CD4-positive, alpha-beta T cell treated with Interleukin-10 for 1 hour (primary cell): ENCODE data around the gene DLEC1.
"Not testable (repeated sequence)": the region's sequence is repeated elsewhere in the genome, so short reads cannot be mapped to it uniquely, and the experiment has no call there.

ENCODE experiments used
- DNase-seq: peaks from one replicate; pipeline ENCODE4 v3.0.0-alpha.2; 2020

DLEC1 gene

DNA sequence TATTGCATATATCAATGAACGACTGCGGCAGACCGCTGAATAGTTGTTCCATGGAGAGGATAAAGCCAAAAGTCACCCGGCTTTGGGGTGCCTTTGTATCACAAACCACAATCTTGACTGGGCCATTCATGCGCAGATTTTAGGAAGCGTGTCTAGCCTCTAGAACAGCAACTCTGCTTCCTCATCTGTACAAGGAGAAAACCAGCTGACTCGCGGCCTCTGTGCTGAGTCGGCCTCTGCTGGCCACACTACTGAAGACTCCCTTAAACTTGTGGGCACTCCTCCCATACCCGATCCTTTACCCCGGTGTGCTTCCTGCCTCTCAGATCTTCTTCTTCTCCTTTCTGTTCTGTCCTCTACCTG lies 872 bp downstream of the DLEC1 start:
- DNase-seq: peak; percentile 72

DNA sequence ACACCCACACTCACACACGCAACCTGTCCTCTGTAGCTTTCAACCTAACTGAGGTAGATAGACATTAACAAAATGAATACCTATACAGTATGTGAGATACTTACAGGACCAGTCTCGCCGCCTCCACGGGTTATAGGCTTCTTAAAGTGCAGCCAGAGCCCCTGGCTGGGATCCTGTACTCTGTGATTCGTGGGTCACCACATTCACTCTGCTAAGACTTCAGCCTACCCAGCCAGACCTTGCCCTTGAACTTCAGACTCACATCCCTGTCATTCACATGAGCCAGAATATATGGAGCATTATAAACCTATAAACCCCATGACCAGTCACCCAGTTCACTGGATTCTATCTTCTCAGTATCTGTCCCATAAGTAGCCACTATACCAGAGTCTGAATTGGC lies 1.4 kb downstream of the DLEC1 start:
- no peak for DNase-seq

DNA sequence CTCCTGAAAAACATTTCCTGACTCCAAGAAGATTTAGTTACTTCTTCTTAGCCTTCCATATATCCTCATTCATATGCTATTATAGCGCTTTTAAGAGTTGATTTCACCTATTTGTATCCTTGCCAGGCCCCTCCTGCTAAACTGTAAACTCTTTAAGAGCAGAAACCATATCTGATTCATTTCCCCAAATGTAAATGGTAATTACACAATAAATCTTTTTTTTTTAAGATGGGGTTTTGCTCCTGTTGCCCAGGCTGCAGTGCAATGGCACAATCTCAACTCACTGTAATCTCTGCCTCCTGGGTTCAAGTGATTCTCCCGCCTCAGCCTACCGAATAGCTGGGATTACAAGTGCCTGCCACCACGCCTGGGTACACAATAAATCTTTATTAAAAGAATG lies 4.5 kb downstream of the DLEC1 start:
- no peak for DNase-seq

DNA sequence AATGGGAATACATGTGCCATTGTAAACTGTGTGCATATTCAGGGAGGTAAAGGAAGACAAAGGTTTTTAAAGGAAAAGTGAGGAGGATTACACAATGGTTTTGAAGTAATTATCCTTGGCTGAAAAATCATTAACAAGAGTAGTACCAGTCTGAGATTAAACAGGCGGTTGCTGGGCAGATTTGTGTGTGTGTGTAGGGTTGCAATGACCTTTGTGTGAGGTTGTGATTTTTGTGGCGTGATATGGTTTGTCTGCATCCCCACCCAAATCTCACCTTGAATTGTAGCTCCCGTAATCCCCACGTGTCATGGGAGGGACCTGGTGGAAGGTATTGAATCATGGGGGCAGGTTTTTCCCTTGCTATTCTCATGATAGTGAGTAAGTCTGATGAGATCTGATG lies 7.0 kb downstream of the DLEC1 start:
- DNase-seq: no peak

DNA sequence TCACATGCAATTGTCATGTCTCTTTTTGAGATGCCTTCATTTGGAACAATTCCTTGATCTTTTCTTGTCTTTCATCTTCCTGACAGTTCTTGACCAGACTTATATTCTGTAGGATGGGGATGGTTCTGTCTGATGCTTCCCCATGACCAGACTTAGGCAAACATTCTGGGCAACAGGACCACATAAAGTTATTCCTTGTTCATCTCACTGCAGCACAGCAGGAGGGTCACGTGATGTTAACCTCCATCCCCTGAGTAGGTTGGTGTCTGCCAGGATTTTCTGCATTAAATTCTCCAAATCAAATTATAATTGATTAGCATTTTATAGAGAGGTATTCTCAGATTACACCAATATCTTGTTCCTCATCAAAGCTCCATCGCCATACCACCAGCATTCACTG lies 7.8 kb downstream of the DLEC1 start:
- no peak for DNase-seq

DNA sequence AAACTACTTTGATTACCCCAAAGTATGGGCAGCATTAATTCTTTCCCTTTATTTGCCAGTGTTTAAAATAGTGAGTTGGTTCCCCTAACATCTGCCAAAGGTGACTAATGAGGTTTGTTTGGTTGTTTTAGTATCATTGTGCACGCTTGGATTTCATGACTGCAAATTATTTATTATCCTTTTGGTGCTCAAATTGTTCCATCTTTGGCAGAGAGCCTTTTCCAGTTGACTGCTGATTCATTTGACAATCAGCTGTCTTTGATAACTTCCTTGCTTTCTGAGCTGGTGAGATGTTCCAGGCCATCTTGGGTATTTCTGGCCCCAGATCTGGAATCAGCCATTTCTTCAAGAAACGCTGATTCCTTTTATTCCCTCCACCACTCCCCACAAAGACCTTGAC lies 8.9 kb downstream of the DLEC1 start:
- no peak for DNase-seq

DNA sequence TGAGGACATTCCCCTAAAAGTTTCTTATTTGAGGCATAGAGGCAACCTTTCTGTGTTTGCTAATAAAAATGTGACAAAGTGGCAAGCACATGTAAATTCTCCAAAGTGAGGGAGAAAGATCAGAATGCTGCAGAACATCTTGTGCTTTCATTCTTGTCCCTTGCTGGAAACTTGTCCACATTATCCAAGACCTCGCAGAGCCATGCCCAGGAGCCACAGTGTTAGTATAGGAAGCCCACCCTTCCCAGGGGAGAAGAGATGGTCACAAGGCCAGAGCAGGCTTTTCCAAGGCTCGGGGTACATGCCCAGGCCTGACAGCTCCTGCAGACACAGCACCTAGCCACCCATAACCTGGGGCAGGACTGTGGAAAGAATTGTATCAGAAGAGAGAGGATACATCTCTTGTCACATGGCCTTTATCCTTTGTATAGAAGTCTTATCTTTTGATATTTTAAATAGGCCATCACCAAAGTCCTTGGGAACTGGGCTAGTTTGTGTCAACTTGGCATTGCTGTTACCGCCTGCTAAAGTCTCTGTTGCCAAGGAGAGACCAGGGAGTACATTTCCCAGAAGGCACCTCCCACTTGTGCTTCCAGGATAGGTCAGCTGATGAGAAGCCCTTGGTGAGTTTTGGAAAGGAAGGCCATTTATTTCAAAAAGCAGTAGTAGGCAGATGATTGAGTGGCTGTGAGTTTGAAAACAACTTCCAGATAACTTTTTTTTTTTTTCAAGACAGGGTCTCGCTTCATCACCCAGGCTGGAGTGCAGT lies 10.5 kb downstream of the DLEC1 start:
- DNase-seq: no peak

DNA sequence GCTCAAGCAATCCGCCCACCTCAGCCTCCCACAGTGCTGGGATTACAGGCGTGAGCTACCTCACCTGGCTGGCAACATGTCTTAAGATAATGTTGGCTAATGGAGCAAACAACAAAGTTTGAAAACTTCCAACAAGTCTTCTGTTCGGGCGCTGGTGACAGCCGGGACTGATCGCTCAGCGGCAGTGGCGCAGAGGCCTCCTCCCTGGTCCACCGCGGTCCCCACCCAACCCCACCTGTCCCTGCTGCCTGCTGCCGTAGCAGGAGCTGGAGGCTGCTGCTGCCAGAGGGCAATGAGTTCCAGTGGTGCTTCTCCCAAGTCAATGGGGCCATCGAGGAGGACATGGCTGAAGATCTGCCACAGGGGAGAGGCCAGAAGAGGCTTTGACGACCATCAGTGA lies 12.1 kb downstream of the DLEC1 start:
- DNase-seq: no peak

DNA sequence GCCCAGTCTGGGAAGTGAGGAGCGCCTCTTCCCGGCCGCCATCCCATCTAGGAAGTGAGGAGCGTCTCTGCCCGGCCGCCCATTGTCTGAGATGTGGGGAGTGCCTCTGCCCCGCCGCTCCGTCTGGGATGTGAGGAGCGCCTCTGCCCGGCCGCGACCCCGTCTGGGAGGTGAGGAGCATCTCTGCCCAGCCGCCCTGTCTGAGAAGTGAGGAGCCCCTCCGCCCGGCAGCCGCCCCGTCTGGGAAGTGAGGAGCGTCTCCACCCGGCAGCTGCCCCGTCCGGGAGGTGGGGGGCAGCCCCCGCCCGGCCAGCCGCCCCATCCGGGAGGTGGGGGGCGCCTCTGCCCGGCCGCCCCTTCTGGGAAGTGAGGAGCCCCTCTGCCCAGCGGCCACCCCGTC lies 14.3 kb downstream of the DLEC1 start:
- not testable (repeated sequence) for DNase-seq

DNA sequence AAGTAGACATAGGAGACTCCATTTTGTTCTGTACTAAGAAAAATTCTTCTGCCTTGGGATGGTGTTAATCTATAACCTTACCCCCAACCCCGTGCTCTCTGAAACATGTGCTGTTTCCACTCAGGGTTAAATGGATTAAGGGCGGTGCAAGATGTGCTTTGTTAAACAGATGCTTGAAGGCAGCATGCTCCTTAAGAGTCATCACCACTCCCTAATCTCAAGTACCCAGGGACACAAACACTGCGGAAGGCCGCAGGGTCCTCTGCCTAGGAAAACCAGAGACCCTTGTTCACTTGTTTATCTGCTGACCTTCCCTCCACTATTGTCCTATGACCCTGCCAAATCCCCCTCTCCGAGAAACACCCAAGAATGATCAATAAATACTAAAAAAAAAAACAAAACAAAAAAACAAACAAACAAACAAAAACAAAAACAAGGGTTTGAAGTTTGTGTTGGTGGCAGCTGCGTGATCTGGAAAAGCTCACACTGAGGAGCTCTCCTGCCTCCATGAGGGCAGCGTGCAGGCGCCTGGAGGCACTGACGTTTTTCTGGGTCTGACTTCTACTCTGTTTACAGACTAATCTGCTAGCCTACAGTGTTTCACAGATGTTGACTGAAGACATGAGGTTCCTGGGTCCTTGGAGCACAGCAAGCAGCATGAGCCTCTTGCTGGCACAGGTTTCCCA lies 14.9 kb downstream of the DLEC1 start:
- not testable (repeated sequence) for DNase-seq

DNA sequence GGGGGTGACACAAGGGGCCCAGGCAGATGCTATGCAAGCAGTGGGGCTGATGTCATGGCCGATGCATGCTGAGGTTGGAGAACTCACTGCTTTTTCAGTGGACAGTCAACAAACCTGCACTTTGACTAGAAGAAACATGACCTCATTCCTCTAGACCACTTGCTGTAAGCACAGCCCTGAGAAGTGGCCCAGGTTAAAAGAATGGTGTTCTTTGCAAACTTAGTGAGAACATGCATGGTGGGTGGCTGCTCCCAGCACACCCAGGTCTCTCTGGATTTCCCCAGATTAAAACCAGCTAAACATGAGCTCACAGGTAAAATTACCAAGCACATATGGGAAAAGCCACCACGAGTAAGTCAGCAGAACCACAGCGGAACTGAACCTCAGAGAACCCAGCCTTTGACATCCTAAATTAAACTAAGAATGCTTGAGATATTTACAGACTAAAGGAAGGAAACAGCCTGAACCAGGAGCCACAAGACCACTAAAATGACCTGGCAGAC lies 15.5 kb downstream of the DLEC1 start:
- no peak for DNase-seq

DNA sequence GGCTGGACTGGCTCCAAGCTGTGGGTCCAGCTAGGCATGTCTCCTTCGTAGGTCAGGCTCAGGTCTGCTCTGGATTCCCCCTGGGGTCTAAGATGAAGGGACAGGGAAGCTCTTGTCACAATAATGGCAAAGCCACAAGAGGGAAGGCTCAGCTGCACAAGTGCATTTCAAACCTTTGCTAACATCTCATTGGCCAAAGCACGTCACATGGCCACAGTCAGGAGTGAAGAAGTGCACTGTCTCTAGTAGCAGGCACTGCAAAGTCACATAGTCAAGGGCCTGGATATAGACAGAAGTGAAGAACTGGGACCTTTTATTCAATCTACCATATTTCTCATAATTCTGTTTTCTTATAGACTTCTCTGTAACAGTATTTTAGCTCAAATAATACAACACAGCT lies 20.1 kb downstream of the DLEC1 start:
- DNase-seq: no peak

DNA sequence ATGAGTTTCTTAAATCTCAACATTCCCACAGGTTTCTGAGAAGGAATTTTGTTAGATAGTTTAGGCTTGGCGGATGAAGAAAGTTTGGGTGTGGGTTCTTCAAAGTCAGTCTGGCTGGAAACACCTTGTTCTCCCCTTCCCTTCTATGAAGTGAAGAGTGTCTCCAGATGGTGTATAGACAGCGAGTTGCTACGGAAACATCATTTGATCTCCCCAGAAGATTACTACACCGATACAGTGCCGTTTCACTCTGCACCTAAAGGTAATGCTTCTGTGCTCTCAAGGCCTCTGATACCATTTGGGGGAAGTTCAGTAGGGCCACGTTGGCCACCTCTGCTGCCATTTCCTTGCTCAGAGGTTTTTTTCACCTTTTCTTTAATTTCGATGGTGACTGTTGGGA lies 20.6 kb downstream of the DLEC1 start:
- DNase-seq: no peak

DNA sequence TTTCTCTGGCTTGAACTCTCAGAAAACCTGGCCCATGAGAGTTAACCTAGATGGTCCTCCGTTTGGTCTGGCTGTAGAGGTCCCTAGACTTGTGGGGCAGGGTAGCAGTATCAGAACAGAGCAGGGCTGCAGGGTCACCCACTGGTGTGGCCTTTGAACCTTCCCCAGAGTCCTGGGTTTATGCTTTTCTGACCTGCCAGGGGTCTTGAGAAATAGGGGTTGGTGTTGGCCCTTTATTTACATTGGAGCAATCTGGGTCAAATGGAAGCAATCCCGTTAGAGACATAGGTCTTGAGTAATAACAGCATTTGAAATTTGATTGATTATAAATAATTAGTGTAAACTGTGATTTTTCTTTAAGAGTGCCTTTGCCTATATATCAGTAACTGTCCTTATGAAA lies 23.8 kb downstream of the DLEC1 start:
- DNase-seq: no peak

DNA sequence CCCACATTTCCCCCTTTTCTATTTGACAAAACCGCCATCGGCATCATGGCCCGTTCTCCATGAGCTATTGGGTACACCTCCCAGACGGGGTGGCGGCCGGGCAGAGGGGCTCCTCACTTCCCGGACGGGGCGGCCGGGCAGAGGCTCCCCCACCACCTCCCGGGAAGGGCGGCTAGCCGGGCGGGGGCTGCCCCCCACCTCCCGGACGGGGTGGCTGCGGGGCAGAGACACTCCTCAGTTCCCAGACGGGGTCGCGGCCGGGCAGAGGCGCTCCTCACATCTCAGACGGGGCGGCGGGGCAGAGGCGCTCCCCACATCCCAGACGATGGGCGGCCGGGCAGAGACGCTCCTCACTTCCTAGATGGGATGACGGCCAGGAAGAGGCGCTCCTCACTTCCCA lies 25.4 kb downstream of the DLEC1 start:
- not testable (repeated sequence) for DNase-seq

DNA sequence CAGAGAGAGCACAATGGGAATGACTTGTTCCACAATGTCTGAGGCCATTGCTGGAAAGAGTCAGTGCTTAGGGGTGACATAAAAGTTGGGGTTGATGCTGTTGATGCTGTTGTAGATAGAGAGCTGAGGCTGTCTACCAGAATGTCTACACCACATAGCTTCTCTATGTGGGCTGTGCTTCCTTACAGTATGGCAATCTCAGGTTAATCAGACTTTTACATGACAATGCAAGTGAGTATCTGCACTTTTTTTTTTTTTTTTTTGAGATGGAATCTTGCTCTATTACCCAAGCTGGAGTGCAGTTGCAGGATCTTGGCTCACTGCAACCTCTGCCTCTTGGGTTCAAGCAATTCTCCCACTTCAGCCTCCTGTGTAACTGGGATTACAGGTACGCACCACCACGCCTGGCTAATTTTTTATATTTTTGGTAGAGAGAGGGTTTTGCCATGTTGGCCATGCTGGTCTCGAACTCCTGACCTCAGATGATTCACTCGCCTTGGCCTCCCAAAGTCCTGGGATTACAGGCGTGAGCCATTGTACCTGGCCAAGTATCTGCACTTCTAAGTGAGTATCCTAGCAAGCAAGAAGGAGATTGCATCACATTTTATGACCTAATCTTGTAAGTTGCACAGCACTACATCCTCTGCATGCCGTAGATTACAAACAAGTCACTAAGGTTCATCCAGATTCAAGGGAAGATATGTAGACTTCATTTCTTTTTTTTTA lies 28.7 kb downstream of the DLEC1 start:
- DNase-seq: no peak

DNA sequence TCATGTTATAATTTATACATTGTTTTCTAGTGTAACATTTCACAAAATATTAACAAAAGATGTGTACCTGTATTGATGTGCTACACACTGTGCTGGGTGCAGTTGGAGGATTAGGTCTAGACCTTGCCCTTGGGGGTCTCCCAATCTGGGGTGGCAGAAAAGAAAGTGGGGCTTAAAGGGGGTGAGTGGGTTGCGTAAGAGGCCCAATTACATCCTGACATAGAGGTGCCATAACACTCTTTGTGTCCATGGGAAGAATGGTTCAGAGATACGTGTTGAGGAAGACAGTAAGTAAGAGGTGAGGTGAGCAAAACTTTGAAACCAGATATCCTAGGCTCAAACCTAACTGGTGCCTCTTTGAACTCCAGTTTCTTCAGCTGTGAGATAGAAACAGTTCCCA lies 31.0 kb downstream of the DLEC1 start:
- no peak for DNase-seq

DNA sequence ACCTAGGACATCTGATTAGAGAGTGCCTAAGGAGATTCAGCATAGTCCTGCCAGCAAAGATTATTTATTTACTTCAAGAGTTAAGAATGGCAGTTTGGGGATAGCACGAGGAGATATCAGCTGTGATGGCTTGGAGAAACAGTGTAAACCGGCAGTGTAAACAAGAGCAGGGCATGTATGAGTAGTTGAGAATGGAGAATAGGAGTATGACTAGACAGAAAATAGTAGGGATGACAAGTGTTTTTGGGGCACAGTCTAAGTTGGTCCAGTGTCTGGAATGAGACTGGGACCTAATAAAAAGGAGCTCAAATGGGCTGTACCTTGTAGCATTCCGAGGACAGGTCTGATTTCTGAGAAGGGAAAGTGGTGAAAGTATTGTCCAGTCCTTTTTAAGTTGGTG lies 38.1 kb downstream of the DLEC1 start:
- DNase-seq: not testable (repeated sequence)

DNA sequence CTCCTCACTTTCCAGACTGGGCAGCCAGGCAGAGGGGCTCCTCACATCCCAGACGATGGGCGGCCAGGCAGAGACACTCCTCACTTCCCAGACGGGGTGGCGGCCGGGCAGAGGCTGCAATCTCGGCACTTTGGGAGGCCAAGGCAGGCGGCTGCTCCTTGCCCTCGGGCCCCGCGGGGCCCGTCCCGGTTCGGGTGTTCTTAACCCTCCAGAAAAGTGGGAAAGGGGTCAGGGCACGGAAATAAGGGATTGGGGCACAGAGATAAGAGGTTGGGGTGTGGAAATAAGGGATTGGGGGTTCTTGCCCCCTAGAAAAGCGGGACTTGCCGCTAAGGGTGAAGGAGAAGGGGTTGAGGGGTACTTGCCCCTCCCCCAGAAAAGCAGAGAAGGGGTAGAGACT lies 43.3 kb downstream of the DLEC1 start:
- DNase-seq: not testable (repeated sequence)

DNA sequence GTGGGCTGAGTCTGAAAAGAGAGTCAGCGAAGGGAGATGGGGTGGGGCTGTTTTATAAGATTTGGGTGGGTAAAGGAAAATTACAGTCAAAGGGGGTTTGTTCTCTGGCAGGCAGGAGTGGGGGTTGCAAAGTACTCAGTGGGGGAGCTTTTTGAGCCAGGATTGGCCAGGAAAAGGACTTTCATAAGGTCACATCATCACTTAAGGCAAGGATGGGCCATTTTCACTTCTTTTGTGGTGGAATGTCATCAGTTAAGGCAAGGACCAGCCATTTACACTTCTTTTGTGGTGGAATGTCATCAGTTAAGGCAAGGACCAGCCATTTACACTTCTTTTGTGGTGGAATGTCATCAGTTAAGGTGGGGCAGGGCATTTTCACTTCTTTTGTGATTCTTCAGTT lies 44.2 kb downstream of the DLEC1 start:
- not testable (repeated sequence) for DNase-seq

DNA sequence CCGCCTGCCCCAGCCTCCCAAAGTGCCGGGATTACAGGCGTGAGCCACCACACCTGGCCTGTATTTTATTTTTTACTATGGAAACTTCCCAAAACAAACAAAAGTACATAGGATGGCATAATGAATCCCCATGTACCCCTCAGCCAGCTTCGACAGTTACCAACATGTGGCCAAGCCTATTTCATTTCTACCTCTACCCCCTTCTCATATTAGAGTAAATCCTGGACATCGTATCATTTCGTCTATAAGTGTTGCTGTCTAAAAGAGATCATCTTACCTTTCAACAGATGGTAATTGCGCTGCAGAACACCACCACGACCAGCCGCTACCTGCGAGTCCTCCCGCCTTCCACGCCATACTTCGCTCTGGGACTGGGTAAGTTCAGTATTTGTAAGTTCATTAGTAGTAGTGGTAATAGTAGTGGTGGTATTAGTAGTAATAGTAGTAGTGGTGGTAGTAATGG lies 44.9 kb downstream of the DLEC1 start:
- no peak for DNase-seq

DNA sequence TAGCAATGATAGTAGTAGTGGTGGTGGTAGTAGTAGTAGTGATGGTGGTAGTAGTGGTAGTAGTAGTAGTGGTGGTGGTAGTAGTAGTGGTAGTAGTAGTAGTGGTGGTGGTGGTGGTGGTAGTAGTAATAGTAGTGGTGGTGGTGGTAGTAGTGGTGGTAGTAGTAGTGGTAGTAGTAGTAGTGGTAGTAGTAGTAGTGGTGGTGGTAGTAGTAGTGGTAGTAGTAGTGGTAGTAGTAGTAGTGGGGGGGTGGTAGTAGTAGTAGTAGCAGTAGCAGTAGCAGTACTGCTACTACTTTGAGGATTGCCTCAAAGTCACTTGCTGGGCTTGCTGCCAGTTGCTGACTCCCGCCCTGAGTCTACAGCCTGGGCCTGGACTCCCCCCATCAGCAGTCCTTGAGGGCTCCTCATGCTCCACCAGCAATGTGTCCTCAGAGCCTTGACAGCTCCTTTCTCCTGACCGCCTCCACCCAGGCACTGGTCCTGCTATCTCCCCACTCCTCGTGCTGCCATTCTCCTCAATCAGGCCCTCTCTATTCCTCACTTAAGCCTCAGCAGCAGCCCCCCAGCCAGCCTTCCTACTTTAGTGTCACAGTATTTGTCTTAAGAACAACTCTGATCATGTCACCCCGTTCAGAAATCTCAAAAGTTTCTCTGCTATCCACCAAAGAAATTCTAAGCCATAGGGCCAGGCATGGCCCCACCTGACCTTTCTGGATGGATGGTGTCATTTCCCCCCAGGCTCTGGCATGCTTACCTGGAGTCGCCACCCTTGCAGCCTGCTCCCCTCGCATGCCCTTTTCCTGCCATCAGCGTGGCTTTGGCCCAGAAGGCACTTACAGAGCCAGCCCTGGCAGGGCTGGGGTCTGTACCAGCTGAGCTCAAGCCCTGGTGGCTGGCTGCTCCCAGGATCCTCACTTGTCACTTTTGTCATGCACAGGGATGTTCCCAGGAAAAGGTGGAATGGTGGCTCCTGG lies 45.6 kb downstream of the DLEC1 start:
- peak; percentile 19 for DNase-seq
